SK-N-SH (cell line): ENCODE measurements around the gene EIF3F. TPM values are rescaled to one million over a fixed set of nuclear protein-coding genes. Genes with fewer than 3 reads are reported as not detected.

Experiments used
- CTCF ChIA-PET: fragments of 300-600, 350-600 bp; formaldehyde crosslinking; extraction: SDS; loops from one replicate; lab custom pipeline; 2021; lab: Yijun Ruan, JAX
- POLR2A ChIA-PET: fragments of 350-600 bp; sonication (Branson Sonifier 250); formaldehyde crosslinking; extraction: SDS; loops from one replicate; lab custom pipeline; 2020; ENCODE audit warnings: antibody characterized with exemption, inconsistent platforms; lab: Yijun Ruan, JAX
- DNase-seq: peaks from one replicate; pipeline ENCODE4 v3.0.0; 2012
- H2AFZ ChIP-seq: fragments of 200-600 bp; sonication (generic); 2 replicates; pipeline ENCODE4 v1.8.1; 2016; ENCODE audit warnings: antibody characterized with exemption, mild to moderate bottlenecking, low read depth
- H3F3A ChIP-seq: fragments of 200-600 bp; sonication (generic); replicated peaks from 2 replicates; pipeline ENCODE3; 2016; ENCODE audit warnings: antibody characterized with exemption, mild to moderate bottlenecking; ENCODE audit not compliant: insufficient read depth
- H3K27ac ChIP-seq, 2 experiments: fragments of 200-500 bp in 1 of 2; fragments of 200-600 bp in 1 of 2; sonication (Bioruptor generic) in 1 of 2; sonication (generic), shearing (Covaris generic) in 1 of 2; 2 replicates each; pipeline versions ENCODE4 v1.5.1 to v1.6.1; 2014 to 2016; ENCODE audit warnings: low read depth in 2 of 2, inconsistent platforms in 1 of 2, low read length in 1 of 2, mild to moderate bottlenecking in 1 of 2, mixed read lengths in 1 of 2
- H3K27me3 ChIP-seq: fragments of 200-600 bp; sonication (generic), shearing (Covaris generic); 2 replicates; pipeline ENCODE4 v1.6.1; 2016; ENCODE audit warnings: mixed run types; ENCODE audit not compliant: insufficient read depth
- H3K36me3 ChIP-seq, 2 experiments: fragments of 200-500 bp in 1 of 2; fragments of 200-600 bp in 1 of 2; sonication (Bioruptor generic) in 1 of 2; sonication (generic) in 1 of 2; replicated peaks in 1 of 2; 2 replicates each; pipeline versions ENCODE3 to v1.5.1; 2014 to 2016; ENCODE audit warnings: low read length in 1 of 2, mild to moderate bottlenecking in 1 of 2; ENCODE audit not compliant: insufficient read depth in 2 of 2, control insufficient read depth in 1 of 2
- H3K4me1 ChIP-seq, 2 experiments: fragments of 200-500 bp in 1 of 2; fragments of 200-600 bp in 1 of 2; sonication (Bioruptor generic) in 1 of 2; sonication (generic), shearing (Covaris generic) in 1 of 2; 2 replicates each; pipeline versions ENCODE4 v1.5.1 to v1.6.1; 2014 to 2016; ENCODE audit warnings: low read depth in 1 of 2, low read length in 1 of 2, mixed run types in 1 of 2; ENCODE audit not compliant: insufficient read depth in 2 of 2, control insufficient read depth in 1 of 2
- H3K4me2 ChIP-seq: fragments of 200-600 bp; sonication (generic), shearing (Covaris generic); 2 replicates; pipeline ENCODE4 v1.6.1; 2017; ENCODE audit warnings: mixed run types
- H3K4me3 ChIP-seq, 2 experiments: fragments of 200-500 bp in 1 of 2; fragments of 200-600 bp in 1 of 2; sonication (Bioruptor generic) in 1 of 2; sonication (generic), shearing (Covaris generic) in 1 of 2; 2 replicates each; pipeline versions ENCODE4 v1.5.1 to v1.8.1; 2014 to 2016; ENCODE audit warnings: low read depth in 2 of 2, inconsistent platforms in 1 of 2, low read length in 1 of 2, mild to moderate bottlenecking in 1 of 2, mixed read lengths in 1 of 2, moderate library complexity in 1 of 2
- H3K79me2 ChIP-seq: fragments of 200-600 bp; sonication (generic); 2 replicates; pipeline ENCODE4 v1.8.1; 2017; ENCODE audit warnings: mild to moderate bottlenecking; ENCODE audit not compliant: insufficient read depth
- H3K9ac ChIP-seq: fragments of 200-600 bp; sonication (generic); 2 replicates; pipeline ENCODE4 v1.6.1; 2017; ENCODE audit warnings: mixed run types
- H3K9me2 ChIP-seq: fragments of 200-600 bp; sonication (generic); 2 replicates; pipeline ENCODE4 v1.6.1; 2017; ENCODE audit warnings: mixed run types
- H3K9me3 ChIP-seq: fragments of 200-600 bp; sonication (generic); 2 replicates; pipeline ENCODE4 v1.6.1; 2017; ENCODE audit warnings: mixed run types, mild to moderate bottlenecking, moderate library complexity
- H4K20me1 ChIP-seq: fragments of 200-600 bp; sonication (generic); 2 replicates; pipeline ENCODE4 v1.6.1; 2017; ENCODE audit warnings: mild to moderate bottlenecking, mixed run types; ENCODE audit not compliant: insufficient read depth
- ELF1 ChIP-seq: IDR thresholded peaks from 2 replicates; pipeline ENCODE4 v1.4.0; 2012
- EP300 ChIP-seq, 2 experiments: IDR thresholded peaks; 2 replicates each; pipeline versions ENCODE4 v1.4.0 to v1.6.1; 2012; ENCODE audit warnings: borderline replicate concordance in 1 of 2, low read depth in 1 of 2, low read length in 1 of 2
- EZH2phosphoT487 ChIP-seq: fragments of 200-600 bp; sonication (generic); IDR thresholded peaks from 2 replicates; pipeline ENCODE4 v1.6.1; 2017; ENCODE audit warnings: low read depth, mixed run types, mild to moderate bottlenecking, antibody characterized with exemption, moderate library complexity, borderline replicate concordance
- FOSL2 ChIP-seq: IDR thresholded peaks from 2 replicates; pipeline ENCODE4 v1.4.0; 2012; ENCODE audit warnings: low read depth, mild to moderate bottlenecking, moderate library complexity, borderline replicate concordance
- FOXJ3 ChIP-seq: sonication (generic); formaldehyde crosslinking; IDR thresholded peaks from 2 replicates; pipeline ENCODE4 v1.5.1; 2020; ENCODE audit warnings: mild to moderate bottlenecking, missing genetic modification reagents
- FOXM1 ChIP-seq: IDR thresholded peaks from 2 replicates; pipeline ENCODE4 v1.4.0; 2012; ENCODE audit warnings: low read depth, mild to moderate bottlenecking
- GABPA ChIP-seq: IDR thresholded peaks from 2 replicates; pipeline ENCODE4 v1.4.0; 2012; ENCODE audit warnings: low read depth, mild to moderate bottlenecking
- GATA2 ChIP-seq: sonication (generic); formaldehyde crosslinking; IDR thresholded peaks from 2 replicates; pipeline ENCODE4 v1.5.0; 2020; ENCODE audit warnings: mild to moderate bottlenecking, missing genetic modification reagents
- JUND ChIP-seq: IDR thresholded peaks from 2 replicates; pipeline ENCODE4 v1.4.0; 2012
- MEF2A ChIP-seq: IDR thresholded peaks from 2 replicates; pipeline ENCODE4 v1.4.0; 2012; ENCODE audit warnings: low read depth, borderline replicate concordance
- NRF1 ChIP-seq: IDR thresholded peaks from 2 replicates; pipeline ENCODE4 v1.6.1; 2012; ENCODE audit warnings: low read depth, mild to moderate bottlenecking, low read length
- POLR2AphosphoS5 ChIP-seq: IDR thresholded peaks from 2 replicates; pipeline ENCODE4 v1.6.1; 2012; ENCODE audit warnings: low read depth, low read length
- RFX5 ChIP-seq: IDR thresholded peaks from 2 replicates; pipeline ENCODE4 v1.6.1; 2012; ENCODE audit warnings: mild to moderate bottlenecking, improper control_type of control experiment, low read length
- TEAD4 ChIP-seq: IDR thresholded peaks from 2 replicates; pipeline ENCODE4 v1.4.0; 2012; ENCODE audit warnings: mild to moderate bottlenecking, borderline replicate concordance; ENCODE audit not compliant: insufficient read depth
- WGBS: methylation state at CpG from one replicate; pipeline ENCODE4 v1.1.6; 2017; ENCODE audit warnings: low lambda C conversion rate; 5-methylcytosine and 5-hydroxymethylcytosine counted together
- polyA plus RNA-seq, 3 experiments: library from polyadenylated mRNA; depleted of rRNA; stranded (reverse); fragments of >200 nt; gene quantifications; 2 replicates each; pipeline ENCODE4 v1.2.3, GENCODE V29; 2012
- TF ChIP-seq, protein P1 (sequence below): IDR thresholded peaks from 2 replicates; pipeline ENCODE4; 2012
- TF ChIP-seq, protein P2 (sequence below): fragments of 150-350 bp; IDR thresholded peaks from 2 replicates; pipeline ENCODE4 v1.6.1; 2017; ENCODE audit warnings: antibody characterized with exemption, low read length, low read depth, borderline replicate concordance
- TF ChIP-seq, protein P3 (sequence below): IDR thresholded peaks from 2 replicates; pipeline ENCODE4 v1.6.1; 2012; ENCODE audit warnings: mild to moderate bottlenecking, low read depth, low read length, moderate library complexity
- TF ChIP-seq, protein P4 (sequence below): IDR thresholded peaks from 2 replicates; pipeline ENCODE4 v1.4.0; 2012; ENCODE audit warnings: low read depth, borderline replicate concordance

The EIF3F gene
- polyA plus RNA-seq, 1 of the 3 experiments (the other 2 are of a cell fraction) = 341 TPM

DNA sequence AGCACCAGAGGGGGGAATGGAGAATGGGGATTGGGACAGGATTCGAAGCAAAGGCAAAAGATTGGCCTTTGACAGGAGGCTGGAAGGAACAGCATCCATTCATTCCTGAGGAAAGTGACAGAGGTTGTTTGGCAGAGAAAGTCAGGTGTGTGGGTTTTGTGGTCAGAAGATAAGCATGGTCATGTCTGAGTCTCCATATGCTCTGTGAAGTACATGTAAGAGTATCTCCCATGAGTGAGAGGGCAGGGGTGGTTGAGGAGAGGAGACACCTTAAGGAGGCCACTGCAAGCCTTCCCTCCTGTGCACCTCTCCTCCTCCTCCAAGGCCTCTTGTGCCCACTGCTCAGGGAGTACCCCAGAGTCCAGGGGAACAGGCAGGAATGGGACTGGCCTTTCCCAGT, 20.0 kb upstream of the EIF3F start:
- 34% methylated on average over 1 of the region's 1 CpG for WGBS
- Histone ChIP-seq H3K36me3 (no peaks in the 10 kb centered on the region), H2AFZ (no peak overlapping the region), H3K79me2 (no peaks in the 10 kb centered on the region), H3K9me2 (no peaks in the 10 kb centered on the region), H3K9me3 (no peaks in the 10 kb centered on the region), H3K4me3 (no peak overlapping the region), H3K4me2 (no peak overlapping the region), H3K4me1 (peaks cover 0 to 12% of the 10 kb centered on the region in 2 experiments; a peak in 1 of 4 replicates), H3K27ac (no peak overlapping the region), H4K20me1 (no peaks in the 10 kb centered on the region), H3F3A (no peaks in the 10 kb centered on the region), H3K27me3 (no peaks in the 10 kb centered on the region), H3K9ac (no peak overlapping the region)
- TF ChIP-seq, protein P1, sequence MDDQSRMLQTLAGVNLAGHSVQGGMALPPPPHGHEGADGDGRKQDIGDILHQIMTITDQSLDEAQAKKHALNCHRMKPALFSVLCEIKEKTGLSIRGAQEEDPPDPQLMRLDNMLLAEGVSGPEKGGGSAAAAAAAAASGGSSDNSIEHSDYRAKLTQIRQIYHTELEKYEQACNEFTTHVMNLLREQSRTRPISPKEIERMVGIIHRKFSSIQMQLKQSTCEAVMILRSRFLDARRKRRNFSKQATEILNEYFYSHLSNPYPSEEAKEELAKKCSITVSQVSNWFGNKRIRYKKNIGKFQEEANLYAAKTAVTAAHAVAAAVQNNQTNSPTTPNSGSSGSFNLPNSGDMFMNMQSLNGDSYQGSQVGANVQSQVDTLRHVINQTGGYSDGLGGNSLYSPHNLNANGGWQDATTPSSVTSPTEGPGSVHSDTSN = no peak
- TF ChIP-seq POLR2AphosphoS5 (no peak), FOXM1 (no peak), FOSL2 (no peak), MEF2A (no peak), NRF1 (no peak), RFX5 (no peak), GABPA (no peak), EZH2phosphoT487 (no peak), FOXJ3 (no peak)
- TF ChIP-seq, protein P2, sequence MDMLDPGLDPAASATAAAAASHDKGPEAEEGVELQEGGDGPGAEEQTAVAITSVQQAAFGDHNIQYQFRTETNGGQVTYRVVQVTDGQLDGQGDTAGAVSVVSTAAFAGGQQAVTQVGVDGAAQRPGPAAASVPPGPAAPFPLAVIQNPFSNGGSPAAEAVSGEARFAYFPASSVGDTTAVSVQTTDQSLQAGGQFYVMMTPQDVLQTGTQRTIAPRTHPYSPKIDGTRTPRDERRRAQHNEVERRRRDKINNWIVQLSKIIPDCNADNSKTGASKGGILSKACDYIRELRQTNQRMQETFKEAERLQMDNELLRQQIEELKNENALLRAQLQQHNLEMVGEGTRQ = no peak
- TF ChIP-seq, protein P3, sequence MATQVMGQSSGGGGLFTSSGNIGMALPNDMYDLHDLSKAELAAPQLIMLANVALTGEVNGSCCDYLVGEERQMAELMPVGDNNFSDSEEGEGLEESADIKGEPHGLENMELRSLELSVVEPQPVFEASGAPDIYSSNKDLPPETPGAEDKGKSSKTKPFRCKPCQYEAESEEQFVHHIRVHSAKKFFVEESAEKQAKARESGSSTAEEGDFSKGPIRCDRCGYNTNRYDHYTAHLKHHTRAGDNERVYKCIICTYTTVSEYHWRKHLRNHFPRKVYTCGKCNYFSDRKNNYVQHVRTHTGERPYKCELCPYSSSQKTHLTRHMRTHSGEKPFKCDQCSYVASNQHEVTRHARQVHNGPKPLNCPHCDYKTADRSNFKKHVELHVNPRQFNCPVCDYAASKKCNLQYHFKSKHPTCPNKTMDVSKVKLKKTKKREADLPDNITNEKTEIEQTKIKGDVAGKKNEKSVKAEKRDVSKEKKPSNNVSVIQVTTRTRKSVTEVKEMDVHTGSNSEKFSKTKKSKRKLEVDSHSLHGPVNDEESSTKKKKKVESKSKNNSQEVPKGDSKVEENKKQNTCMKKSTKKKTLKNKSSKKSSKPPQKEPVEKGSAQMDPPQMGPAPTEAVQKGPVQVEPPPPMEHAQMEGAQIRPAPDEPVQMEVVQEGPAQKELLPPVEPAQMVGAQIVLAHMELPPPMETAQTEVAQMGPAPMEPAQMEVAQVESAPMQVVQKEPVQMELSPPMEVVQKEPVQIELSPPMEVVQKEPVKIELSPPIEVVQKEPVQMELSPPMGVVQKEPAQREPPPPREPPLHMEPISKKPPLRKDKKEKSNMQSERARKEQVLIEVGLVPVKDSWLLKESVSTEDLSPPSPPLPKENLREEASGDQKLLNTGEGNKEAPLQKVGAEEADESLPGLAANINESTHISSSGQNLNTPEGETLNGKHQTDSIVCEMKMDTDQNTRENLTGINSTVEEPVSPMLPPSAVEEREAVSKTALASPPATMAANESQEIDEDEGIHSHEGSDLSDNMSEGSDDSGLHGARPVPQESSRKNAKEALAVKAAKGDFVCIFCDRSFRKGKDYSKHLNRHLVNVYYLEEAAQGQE = no peak
- ChIA-PET CTCF (no interaction called here), POLR2A (no interaction called here)
- no peak for DNase-seq

DNA sequence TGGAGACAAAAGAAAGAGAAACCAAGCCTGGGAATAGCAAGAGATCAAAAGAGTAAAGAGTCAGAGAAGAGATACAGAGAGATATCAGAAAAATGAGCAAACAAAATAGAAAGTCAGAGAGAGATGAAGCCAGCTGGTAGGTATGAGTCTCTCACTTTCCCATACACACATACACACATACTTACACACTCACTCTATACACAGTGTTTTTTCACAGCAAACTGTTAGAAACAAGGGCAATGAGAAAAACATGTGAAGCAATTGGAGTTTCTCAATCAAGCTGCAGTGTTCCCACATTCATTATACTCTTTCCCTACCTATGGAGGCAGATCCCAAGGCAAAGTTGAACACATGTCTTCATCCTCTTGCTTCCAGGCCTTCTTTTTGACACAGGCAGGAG, 19.3 kb upstream of the EIF3F start:
- TF ChIP-seq EP300 (IDR thresholded peaks at IDR 0.05; ENCODE audit: borderline replicate concordance in 1 of 2, low read depth in 1 of 2, low read length in 1 of 2) (no peak), MEF2A (no peak), GATA2 (no peak), ELF1 (no peak), JUND (no peak), TEAD4 (no peak), GABPA (no peak), POLR2AphosphoS5 (no peak), FOXJ3 (no peak), FOXM1 (no peak), RFX5 (no peak)
- TF ChIP-seq, protein P4, sequence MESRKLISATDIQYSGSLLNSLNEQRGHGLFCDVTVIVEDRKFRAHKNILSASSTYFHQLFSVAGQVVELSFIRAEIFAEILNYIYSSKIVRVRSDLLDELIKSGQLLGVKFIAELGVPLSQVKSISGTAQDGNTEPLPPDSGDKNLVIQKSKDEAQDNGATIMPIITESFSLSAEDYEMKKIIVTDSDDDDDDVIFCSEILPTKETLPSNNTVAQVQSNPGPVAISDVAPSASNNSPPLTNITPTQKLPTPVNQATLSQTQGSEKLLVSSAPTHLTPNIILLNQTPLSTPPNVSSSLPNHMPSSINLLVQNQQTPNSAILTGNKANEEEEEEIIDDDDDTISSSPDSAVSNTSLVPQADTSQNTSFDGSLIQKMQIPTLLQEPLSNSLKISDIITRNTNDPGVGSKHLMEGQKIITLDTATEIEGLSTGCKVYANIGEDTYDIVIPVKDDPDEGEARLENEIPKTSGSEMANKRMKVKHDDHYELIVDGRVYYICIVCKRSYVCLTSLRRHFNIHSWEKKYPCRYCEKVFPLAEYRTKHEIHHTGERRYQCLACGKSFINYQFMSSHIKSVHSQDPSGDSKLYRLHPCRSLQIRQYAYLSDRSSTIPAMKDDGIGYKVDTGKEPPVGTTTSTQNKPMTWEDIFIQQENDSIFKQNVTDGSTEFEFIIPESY = no peak
- TF ChIP-seq, all 33 proteins: peak for 0
- Histone ChIP-seq H2AFZ (no peak overlapping the region), H3K4me1 (peaks cover 0 to 12% of the 10 kb centered on the region in 2 experiments; a peak in 1 of 4 replicates), H3K79me2 (no peaks in the 10 kb centered on the region), H3K9ac (no peak overlapping the region), H4K20me1 (no peaks in the 10 kb centered on the region), H3K9me2 (no peaks in the 10 kb centered on the region), H3F3A (peaks cover under 1% of the 10 kb centered on the region), H3K4me3 (no peak overlapping the region), H3K4me2 (no peak overlapping the region), H3K27ac (no peak overlapping the region), H3K27me3 (no peaks in the 10 kb centered on the region), H3K36me3 (no peaks in the 10 kb centered on the region), H3K9me3 (no peaks in the 10 kb centered on the region)
- ChIA-PET POLR2A (no interaction called here), CTCF (interaction anchor here (0.8 kb wide), 1 partner anchor 19 kb away, joined by 3 read pairs; no protein-coding TSS in a partner anchor)
- no peak for DNase-seq
